Neuronal stem cell (in vitro differentiated cells): ENCODE data around the gene CROCC2.

Source experiments
- DNase-seq: peaks from one replicate; pipeline ENCODE4 v3.0.0-alpha.2; 2013; ENCODE audit warnings: low spot score
- H2AFZ ChIP-seq: one replicate; pipeline ENCODE4 v1.6.1; 2013; ENCODE audit warnings: mild to moderate bottlenecking, low read length, inconsistent platforms
- H2AK5ac ChIP-seq: 2 replicates; pipeline ENCODE4 v1.6.1; 2013; ENCODE audit warnings: low read depth, mild to moderate bottlenecking, inconsistent platforms, low read length, moderate library complexity, mixed read lengths
- H2BK120ac ChIP-seq: 2 replicates; pipeline ENCODE4 v1.6.1; 2013; ENCODE audit warnings: low read depth, mild to moderate bottlenecking, inconsistent platforms, low read length, moderate library complexity, mixed read lengths
- H2BK12ac ChIP-seq: one replicate; pipeline ENCODE4 v1.6.1; 2013; ENCODE audit warnings: low read length, inconsistent platforms
- H2BK15ac ChIP-seq: 2 replicates; pipeline ENCODE4 v1.6.1; 2013; ENCODE audit warnings: mild to moderate bottlenecking, low read length, inconsistent platforms, mixed read lengths
- H2BK5ac ChIP-seq: one replicate; pipeline ENCODE4 v1.6.1; 2013; ENCODE audit warnings: inconsistent platforms, mild to moderate bottlenecking, low read length, moderate library complexity
- H3K14ac ChIP-seq: one replicate; pipeline ENCODE4 v1.6.1; 2013; ENCODE audit warnings: low read length, inconsistent platforms
- H3K18ac ChIP-seq: 2 replicates; pipeline ENCODE4 v1.6.1; 2013; ENCODE audit warnings: low read length, inconsistent platforms
- H3K23ac ChIP-seq: 2 replicates; pipeline ENCODE4 v1.6.1; 2013; ENCODE audit warnings: low read depth, mild to moderate bottlenecking, mixed read lengths, low read length, inconsistent platforms; ENCODE audit not compliant: poor library complexity
- H3K27ac ChIP-seq: replicated peaks from 3 replicates; pipeline ENCODE4 v1.5.1; 2013; ENCODE audit warnings: low read length, inconsistent platforms
- H3K27me3 ChIP-seq, 3 experiments: 2 replicates each; pipeline ENCODE4 v1.6.1; 2013; ENCODE audit warnings: low read length in 3 of 3, mild to moderate bottlenecking in 2 of 3, inconsistent platforms in 1 of 3, low read depth in 1 of 3, mixed read lengths in 1 of 3, moderate library complexity in 1 of 3; ENCODE audit not compliant: control insufficient read depth in 3 of 3, insufficient read depth in 3 of 3
- H3K36me3 ChIP-seq, 2 donors: replicated peaks in 1 of 2; 2 replicates each; pipeline ENCODE4 v1.6.1; 2013; ENCODE audit warnings: low read length in 2 of 2; ENCODE audit not compliant: control insufficient read depth in 2 of 2, insufficient read depth in 2 of 2
- H3K4ac ChIP-seq: 2 replicates; pipeline ENCODE4 v1.6.1; 2013; ENCODE audit warnings: inconsistent platforms, mild to moderate bottlenecking, low read length, moderate library complexity
- H3K4me1 ChIP-seq, 2 donors: 1 replicate in 1 of 2; 2 replicates in 1 of 2; pipeline ENCODE4 v1.6.1; 2013; ENCODE audit warnings: low read length in 2 of 2, low read depth in 1 of 2; ENCODE audit not compliant: control insufficient read depth in 2 of 2, insufficient read depth in 1 of 2
- H3K4me2 ChIP-seq: one replicate; pipeline ENCODE4 v1.6.1; 2013; ENCODE audit warnings: mild to moderate bottlenecking, low read length, inconsistent platforms; ENCODE audit not compliant: insufficient read depth, poor library complexity, severe bottlenecking
- H3K4me3 ChIP-seq, 2 donors: 2 replicates each; pipeline ENCODE4 v1.5.1; 2013; ENCODE audit warnings: low read length in 2 of 2, mild to moderate bottlenecking in 2 of 2, inconsistent platforms in 1 of 2, moderate library complexity in 1 of 2
- H3K79me1 ChIP-seq: one replicate; pipeline ENCODE4 v1.6.1; 2013; ENCODE audit warnings: low read depth, mild to moderate bottlenecking, inconsistent platforms, low read length, moderate library complexity
- H3K9ac ChIP-seq: one replicate; pipeline ENCODE4 v1.6.1; 2013; ENCODE audit warnings: mild to moderate bottlenecking, low read depth, low read length, inconsistent platforms; ENCODE audit not compliant: poor library complexity
- H3K9me3 ChIP-seq, 2 donors: replicated peaks in 1 of 2; 2 replicates each; pipeline versions ENCODE3 to v1.6.1; 2013; ENCODE audit warnings: low read length in 2 of 2, mild to moderate bottlenecking in 2 of 2, inconsistent platforms in 1 of 2, low read depth in 1 of 2, mixed read lengths in 1 of 2, moderate library complexity in 1 of 2; ENCODE audit not compliant: control insufficient read depth in 2 of 2, insufficient read depth in 1 of 2
- H4K8ac ChIP-seq: one replicate; pipeline ENCODE4 v1.6.1; 2013; ENCODE audit warnings: low read depth, mild to moderate bottlenecking, inconsistent platforms, low read length, moderate library complexity
- H4K91ac ChIP-seq: one replicate; pipeline ENCODE4 v1.6.1; 2013; ENCODE audit warnings: low read length, low read depth, mild to moderate bottlenecking, inconsistent platforms; ENCODE audit not compliant: poor library complexity
- WGBS, 2 donors: extraction: QIAGEN DNeasy Blood & Tissue Kit; methylation state at CpG; one replicate each; pipeline ENCODE4 v1.1.7; 2013; ENCODE audit warnings: missing lambda C conversion rate in 2 of 2, mixed read lengths in 1 of 2; ENCODE audit not compliant: insufficient read length in 2 of 2, insufficient replicate concordance in 1 of 2; ENCODE audit errors: extremely low coverage in 2 of 2; 5-methylcytosine and 5-hydroxymethylcytosine counted together

The CROCC2 gene

DNA sequence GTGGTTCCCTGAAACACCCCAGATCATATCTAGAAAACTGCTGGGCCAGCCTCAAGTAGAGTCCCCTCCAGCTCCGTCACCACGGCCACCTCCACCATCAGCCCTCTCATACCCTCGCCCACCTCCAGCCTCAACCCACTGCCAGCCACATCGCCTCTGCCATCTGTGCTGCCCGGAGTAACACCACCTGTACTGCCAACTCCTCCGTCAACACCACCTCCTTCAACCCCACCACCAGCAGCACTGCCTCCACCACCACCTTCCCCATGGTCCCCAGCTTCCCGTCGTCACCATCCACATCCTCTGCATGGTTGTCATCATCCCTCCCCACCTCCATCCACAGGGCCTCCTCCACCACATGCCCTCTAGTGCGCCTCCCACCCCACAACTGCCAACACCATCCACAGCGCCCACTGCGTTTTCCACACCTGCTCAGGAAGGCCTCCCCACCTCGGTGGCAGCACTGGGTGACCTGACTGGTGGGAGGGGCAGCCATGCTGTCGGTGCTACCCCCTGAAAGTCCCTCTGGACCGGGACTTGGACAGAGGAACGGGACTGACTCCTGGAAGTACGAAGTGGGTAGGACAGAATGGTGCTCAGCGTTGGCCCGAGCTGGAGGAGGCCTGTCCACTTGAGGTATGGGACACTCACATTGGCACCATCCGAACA lies 93.9 kb downstream of the CROCC2 start:
- H2AK5ac ChIP-seq = peak overlapping the region; percentile 24
- H3K4ac ChIP-seq = no peak overlapping the region
- no peak overlapping the region for H3K4me2 ChIP-seq
- no peak overlapping the region for H4K8ac ChIP-seq
- H3K18ac ChIP-seq = no peak overlapping the region
- peaks cover 0 to 4% of the 10 kb centered on the region in 2 donors for H3K36me3 ChIP-seq
- H3K79me1 ChIP-seq = no peaks in the 10 kb centered on the region
- peak overlapping the region; percentile 44 for H3K23ac ChIP-seq
- H3K14ac ChIP-seq = peak overlapping the region; percentile 47
- H2BK120ac ChIP-seq = no peak overlapping the region
- H2BK15ac ChIP-seq = no peak overlapping the region
- WGBS, 2 donors = no CpG with 5 or more reads among the region's 19 CpGs
- no peak overlapping the region for H2AFZ ChIP-seq
- no peak overlapping the region for H3K27ac ChIP-seq
- H3K4me3 ChIP-seq = peak overlapping the region in 1 of 2 donors; percentile 17
- DNase-seq = no peak
- H3K27me3 ChIP-seq = peaks cover 7 to 69% (median 30%) of the 10 kb centered on the region in 3 experiments
- no peak overlapping the region for H2BK5ac ChIP-seq
- H2BK12ac ChIP-seq = peak overlapping the region; percentile 46
- peaks cover 2 to 7% of the 10 kb centered on the region in 2 donors for H3K4me1 ChIP-seq
- no peak overlapping the region for H4K91ac ChIP-seq
- H3K9me3 ChIP-seq = peaks cover 12% of the 10 kb centered on the region in 2 donors
- peak overlapping the region; percentile 9 for H3K9ac ChIP-seq

DNA sequence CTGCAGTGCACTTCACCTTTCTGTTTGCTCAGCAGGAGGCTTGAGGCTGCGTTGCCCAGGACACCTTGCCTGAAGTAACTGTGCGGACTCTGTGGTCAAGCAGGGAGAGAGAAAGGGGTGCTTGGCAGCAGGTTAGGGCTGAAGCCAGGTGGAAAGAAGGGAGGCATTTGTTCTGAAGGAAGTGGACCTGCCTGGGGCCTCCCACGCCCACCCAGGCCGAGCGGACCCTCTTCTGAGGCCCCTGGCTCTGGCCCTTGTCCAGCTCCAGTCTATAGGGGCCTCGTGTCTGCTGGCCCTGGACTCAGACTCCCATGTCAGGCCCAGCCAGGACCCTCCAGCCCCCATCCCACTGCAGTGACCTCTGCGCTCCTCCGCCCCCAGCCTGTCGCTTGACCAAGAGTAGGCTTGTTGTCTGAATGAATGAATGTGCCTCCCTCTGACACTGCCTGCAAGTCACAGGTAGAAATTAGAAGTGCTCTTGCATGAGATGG lies 94.7 kb downstream of the CROCC2 start:
- Histone ChIP-seq H3K36me3 (peaks cover 0 to 4% of the 10 kb centered on the region in 2 donors), H3K9me3 (peaks cover 12 to 15% of the 10 kb centered on the region in 2 donors), H4K91ac (no peak overlapping the region), H3K14ac (no peak overlapping the region), H2BK5ac (no peak overlapping the region), H3K23ac (no peak overlapping the region), H2BK12ac (no peak overlapping the region), H3K79me1 (no peaks in the 10 kb centered on the region), H3K4me3 (no peak overlapping the region), H3K27ac (no peak overlapping the region), H3K4me2 (no peak overlapping the region), H3K27me3 (peaks cover 7 to 60% (median 30%) of the 10 kb centered on the region in 3 experiments), H3K4ac (no peak overlapping the region), H3K18ac (no peak overlapping the region), H3K4me1 (peaks cover 2 to 7% of the 10 kb centered on the region in 2 donors), H2BK15ac (no peak overlapping the region), H2BK120ac (no peak overlapping the region), H3K9ac (no peak overlapping the region), H2AK5ac (no peak overlapping the region), H4K8ac (no peak overlapping the region), H2AFZ (no peak overlapping the region)
- DNase-seq = no peak
- WGBS, 2 donors = no CpG with 5 or more reads among the region's 9 CpGs

DNA sequence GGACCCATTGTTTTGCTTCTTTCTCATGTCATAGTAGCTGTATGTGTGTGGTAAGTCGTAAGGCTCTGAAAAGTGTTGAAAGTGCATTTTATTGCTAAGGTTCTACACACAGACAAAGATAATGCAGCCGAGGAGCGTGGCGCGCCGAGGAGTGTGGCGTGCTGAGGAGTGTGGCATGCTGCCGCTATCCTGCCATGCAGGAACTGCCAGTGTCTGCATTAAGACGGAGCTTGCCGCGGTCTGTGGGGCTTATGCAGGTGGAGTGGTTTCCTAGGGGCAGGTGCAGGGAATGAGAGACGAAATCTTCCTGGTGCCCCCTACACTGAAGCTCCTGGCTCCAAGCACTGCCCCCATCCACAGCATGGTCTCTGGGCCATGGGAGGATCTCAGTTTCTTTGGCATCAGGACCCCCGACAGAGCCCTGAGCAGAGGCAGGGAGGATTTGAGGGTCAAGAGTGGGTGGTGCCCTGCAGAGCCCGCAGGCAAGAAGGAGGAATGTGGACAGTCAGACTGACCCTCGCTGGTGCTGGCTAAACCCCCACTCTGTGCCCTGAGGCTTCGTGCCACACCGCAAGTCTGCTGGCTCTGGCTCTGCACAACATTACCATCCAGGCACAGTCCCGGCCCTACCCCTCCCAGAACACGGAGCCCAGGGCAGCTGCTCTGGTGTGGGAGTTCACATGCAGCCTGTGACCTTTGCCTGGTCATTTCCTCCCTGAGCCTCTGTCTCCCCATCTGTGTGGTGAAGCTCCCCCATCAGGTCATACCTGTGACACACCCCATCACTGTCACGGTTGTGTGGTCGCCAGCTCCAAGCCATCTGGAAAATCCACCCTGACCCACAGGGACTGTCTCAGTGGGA lies 95.5 kb downstream of the CROCC2 start:
- Histone ChIP-seq H3K4me3 (no peak overlapping the region), H3K27me3 (peaks cover 7 to 52% (median 30%) of the 10 kb centered on the region in 3 experiments)

More for the DNA sequence above, 95.5 kb downstream of the CROCC2 start:
- no CpG with 5 or more reads among the region's 21 CpGs for WGBS, 2 donors
- Histone ChIP-seq H3K9me3 (peaks cover 12 to 16% of the 10 kb centered on the region in 2 donors), H2BK15ac (no peak overlapping the region), H4K8ac (no peak overlapping the region), H3K18ac (no peak overlapping the region), H3K27ac (no peak overlapping the region), H3K36me3 (peaks cover 0 to 4% of the 10 kb centered on the region in 2 donors), H4K91ac (no peak overlapping the region), H3K79me1 (no peaks in the 10 kb centered on the region), H2BK5ac (peak overlapping the region; percentile 59), H3K9ac (peak overlapping the region; percentile 34), H2BK12ac (no peak overlapping the region), H3K14ac (peak overlapping the region; percentile 14), H2BK120ac (no peak overlapping the region), H3K4me2 (no peak overlapping the region), H2AFZ (no peak overlapping the region), H3K4me1 (peaks cover 2 to 7% of the 10 kb centered on the region in 2 donors), H3K23ac (no peak overlapping the region), H3K4ac (no peak overlapping the region), H2AK5ac (peak overlapping the region; percentile 47)
- no peak for DNase-seq
